ENCODE measurements around the gene TMEM243. TPM values are rescaled to one million over a fixed set of nuclear protein-coding genes. Genes with fewer than 3 reads are reported as not detected.
A peak's percentile ranks its signal among the peaks of the same experiment; 100 is the strongest.
"Not testable (repeated sequence)": the region's sequence is repeated elsewhere in the genome, so short reads cannot be mapped to it uniquely, and the experiment has no call there.

Gene TMEM243, protein sequence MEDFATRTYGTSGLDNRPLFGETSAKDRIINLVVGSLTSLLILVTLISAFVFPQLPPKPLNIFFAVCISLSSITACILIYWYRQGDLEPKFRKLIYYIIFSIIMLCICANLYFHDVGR
- 15.3 TPM for polyA plus RNA-seq (2012; ENCODE audit: insufficient read depth, insufficient read length, low read depth)

DNA sequence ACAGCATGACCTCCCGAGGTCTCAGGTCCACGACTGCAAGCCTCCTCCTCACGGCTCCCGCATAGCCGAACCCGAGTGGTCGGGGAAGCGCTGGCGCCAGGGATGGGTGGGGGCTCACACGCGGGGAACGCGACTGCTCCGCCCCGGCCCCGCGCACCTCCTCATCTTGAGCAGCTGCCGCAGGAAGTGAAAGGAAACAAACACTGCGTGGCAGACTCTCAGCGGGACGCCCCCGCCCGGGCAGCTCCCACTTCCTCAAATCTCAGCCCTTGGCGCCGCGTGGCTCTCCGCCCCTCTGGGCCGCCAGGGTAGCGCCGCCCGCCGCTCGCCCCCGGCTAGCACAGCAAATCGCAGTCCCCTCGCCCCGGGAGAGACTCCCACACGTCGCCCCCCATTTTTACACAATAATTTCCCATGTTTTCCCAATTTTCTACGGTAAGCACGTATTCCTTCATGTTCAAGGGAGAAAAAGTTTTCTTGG is at the start of gene TMEM243:
Gene TMEM243, minus strand, starts transcription at position 188 of the 481 bp plus-strand sequence. CDS start 229 bp downstream, outside the sequence.
- TF ChIP-seq, protein P1, sequence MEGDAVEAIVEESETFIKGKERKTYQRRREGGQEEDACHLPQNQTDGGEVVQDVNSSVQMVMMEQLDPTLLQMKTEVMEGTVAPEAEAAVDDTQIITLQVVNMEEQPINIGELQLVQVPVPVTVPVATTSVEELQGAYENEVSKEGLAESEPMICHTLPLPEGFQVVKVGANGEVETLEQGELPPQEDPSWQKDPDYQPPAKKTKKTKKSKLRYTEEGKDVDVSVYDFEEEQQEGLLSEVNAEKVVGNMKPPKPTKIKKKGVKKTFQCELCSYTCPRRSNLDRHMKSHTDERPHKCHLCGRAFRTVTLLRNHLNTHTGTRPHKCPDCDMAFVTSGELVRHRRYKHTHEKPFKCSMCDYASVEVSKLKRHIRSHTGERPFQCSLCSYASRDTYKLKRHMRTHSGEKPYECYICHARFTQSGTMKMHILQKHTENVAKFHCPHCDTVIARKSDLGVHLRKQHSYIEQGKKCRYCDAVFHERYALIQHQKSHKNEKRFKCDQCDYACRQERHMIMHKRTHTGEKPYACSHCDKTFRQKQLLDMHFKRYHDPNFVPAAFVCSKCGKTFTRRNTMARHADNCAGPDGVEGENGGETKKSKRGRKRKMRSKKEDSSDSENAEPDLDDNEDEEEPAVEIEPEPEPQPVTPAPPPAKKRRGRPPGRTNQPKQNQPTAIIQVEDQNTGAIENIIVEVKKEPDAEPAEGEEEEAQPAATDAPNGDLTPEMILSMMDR (IDR thresholded peaks at IDR 0.05; ENCODE audit: low read depth, low read length), result peak; percentile 6; the same call in 1 of the 2 replicates
- no peaks in the 10 kb centered on the region for H3K4me1 ChIP-seq
- peak within 1 kb of the TSS; percentile 97 for H3K4me3 ChIP-seq (ENCODE audit: low read depth, low read length)
- no peaks in the 10 kb centered on the region for H3K27me3 ChIP-seq
- no peaks in the 10 kb centered on the region; the same call in 1 of the 2 replicates for H3K9me3 ChIP-seq
- peak; percentile 71 for DNase-seq
- no peaks in the 10 kb centered on the region for H3K36me3 ChIP-seq

DNA sequence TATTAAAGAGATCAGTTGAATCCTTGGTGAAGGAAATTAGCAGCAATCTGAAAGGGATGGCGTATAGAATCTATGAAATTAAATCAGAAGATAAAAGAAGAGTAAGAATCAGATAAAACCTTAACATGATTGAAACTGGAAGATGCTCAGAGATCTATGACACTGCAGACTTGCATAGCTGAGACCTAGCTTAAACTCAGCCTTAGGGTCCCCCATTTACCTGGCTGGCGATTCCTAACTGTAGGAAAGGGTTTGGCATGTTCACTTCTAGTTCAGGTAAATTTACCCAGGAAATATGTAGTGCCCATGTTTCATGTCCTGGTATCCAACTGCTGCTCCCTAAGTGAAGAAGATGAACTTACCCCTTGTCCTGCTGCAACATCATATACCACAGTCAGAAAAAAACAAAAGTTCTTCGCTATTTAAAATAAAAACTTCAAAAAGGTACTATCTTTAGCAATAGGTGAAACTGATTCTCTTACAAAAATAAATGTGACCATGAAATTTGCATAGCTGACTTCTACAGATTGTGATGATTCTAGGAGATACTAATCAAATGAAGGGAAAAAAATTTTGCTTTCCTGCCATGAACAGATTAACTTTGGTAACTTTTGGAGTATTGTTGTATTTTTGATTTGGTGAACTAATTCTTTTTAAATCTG is 47.8 kb upstream of the TMEM243 start:
- H3K36me3 ChIP-seq, result no peaks in the 10 kb centered on the region
- H3K4me3 ChIP-seq (ENCODE audit: low read depth, low read length), result no peak overlapping the region

DNA sequence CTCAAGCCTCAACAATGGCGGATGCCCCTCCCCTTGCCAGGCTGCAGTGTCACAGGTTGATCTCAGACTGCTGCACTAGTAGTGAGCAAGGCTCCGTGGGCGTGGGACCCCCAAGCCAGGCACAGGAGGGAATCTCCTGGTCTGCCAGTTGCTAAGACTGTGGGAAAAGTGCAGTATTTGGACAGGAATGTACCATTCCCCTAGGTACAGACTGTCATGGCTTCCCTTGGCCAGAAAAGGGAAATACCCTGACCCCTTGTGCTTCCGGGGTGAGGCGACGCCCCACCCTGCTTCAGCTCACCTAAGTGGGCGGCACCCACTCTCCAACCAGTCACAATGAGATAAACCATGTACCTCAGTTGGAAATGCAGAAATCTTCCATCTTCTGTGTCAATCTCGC is 44.0 kb upstream of the TMEM243 start:
- Histone ChIP-seq H3K4me1 (no peaks in the 10 kb centered on the region), H3K27me3 (no peaks in the 10 kb centered on the region; the same call in 1 of the 2 replicates), H3K9me3 (no peaks in the 10 kb centered on the region; the same call in 1 of the 2 replicates), H3K36me3 (no peaks in the 10 kb centered on the region), H3K4me3 (ENCODE audit: low read depth, low read length) (no peak overlapping the region)
- TF ChIP-seq, protein P1 (IDR thresholded peaks at IDR 0.05; ENCODE audit: low read depth, low read length), result no peak
- no peak for DNase-seq

More for the DNA sequence above, 47.8 kb upstream of the TMEM243 start:
- Histone ChIP-seq H3K4me1 (no peaks in the 10 kb centered on the region), H3K9me3 (no peaks in the 10 kb centered on the region; the same call in 1 of the 2 replicates), H3K27me3 (no peaks in the 10 kb centered on the region; the same call in 1 of the 2 replicates)
- TF ChIP-seq, protein P1 (IDR thresholded peaks at IDR 0.05; ENCODE audit: low read depth, low read length), result no peak
- no peak for DNase-seq

DNA sequence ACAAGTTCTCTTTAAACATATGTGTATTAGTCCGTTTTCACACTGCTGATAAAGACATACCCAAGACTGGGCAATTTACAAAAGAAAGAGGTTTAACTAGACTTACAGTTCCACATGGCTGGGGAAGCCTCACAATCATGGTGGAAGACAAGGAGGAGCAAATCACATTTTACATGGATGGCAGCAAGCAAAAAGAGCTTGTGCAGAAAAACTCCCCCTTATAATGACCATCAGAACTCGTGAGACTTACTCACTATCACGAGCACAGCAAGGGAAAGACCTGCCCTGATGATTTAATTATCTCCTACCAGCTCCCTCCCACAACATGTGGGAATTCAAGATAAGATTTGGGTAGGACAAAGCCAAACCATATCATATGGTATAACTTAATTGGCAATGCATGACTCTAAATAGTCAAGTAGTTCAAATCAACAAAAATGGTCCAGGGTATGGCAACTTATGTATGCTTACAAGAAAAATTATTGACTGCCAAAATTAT is 34.1 kb upstream of the TMEM243 start:
- Histone ChIP-seq H3K9me3 (no peaks in the 10 kb centered on the region), H3K4me1 (no peaks in the 10 kb centered on the region), H3K27me3 (peaks cover 14% of the 10 kb centered on the region), H3K4me3 (ENCODE audit: low read depth, low read length) (no peak overlapping the region), H3K36me3 (no peaks in the 10 kb centered on the region)
- no peak for DNase-seq
- TF ChIP-seq, protein P1 (IDR thresholded peaks at IDR 0.05; ENCODE audit: low read depth, low read length), result no peak

DNA sequence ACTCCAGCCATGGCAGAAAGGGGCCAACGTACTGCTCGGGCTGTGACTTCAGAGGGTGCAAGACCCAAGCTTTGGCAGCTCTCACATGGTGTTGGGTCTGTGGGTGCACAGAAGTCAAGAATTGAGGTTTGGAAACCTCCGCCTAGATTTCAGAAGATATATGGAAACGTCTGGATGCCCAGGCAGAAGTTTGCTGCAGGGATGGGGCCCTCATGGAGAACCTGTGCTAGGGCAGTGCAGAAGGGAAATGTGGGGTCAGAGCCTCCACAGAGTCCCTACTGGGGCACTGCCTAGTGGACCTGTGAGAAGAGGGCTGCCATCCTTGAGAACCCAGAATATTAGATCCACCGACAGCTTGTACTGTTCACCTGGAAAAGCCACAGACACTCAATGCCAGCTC is 26.1 kb upstream of the TMEM243 start:
- H3K27me3 ChIP-seq, result peaks cover 13% of the 10 kb centered on the region
- H3K36me3 ChIP-seq; DNase-seq; H3K9me3 ChIP-seq; H3K4me3 ChIP-seq (ENCODE audit: low read depth, low read length); H3K4me1 ChIP-seq: not testable (repeated sequence)

DNA sequence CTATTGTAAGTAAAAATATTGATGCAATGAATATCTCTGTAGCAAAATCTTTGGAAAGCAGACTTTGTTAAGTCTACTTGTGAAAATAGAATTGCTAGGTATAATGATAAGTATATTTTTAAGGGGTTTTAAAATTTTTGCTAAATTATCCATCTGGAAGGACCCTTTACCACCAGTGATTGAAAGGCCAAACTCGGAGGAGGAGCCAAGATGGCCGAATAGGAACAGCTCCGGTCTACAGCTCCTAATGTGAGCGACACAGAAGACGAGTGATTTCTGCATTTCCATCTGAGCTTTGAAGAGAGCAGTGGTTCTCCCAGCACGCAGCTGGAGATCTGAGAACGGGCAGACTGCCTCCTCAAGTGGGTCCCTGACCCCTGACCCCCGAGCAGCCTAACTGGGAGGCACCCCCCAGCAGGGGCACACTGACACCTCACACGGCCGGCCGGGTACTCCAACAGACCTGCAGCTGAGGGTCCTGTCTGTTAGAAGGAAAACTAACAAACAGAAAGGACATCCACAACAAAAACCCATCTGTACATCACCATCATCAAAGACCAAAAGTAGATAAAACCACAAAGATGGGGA is 19.0 kb upstream of the TMEM243 start:
- not testable (repeated sequence) for H3K9me3 ChIP-seq; H3K4me3 ChIP-seq (ENCODE audit: low read depth, low read length); DNase-seq; H3K4me1 ChIP-seq; H3K36me3 ChIP-seq; H3K27me3 ChIP-seq

Measured in BE2C (cell line).